AG10803 (cell line): ENCODE data around the gene MYL3.

Source experiments
- DNase-seq: peaks from one replicate; pipeline ENCODE4 v3.0.0; 2010; ENCODE audit warnings: low read depth
- H3K4me3 ChIP-seq: 2 replicates; pipeline ENCODE4 v1.5.1; 2011; ENCODE audit warnings: mild to moderate bottlenecking, low read length, control low read depth
- TF ChIP-seq, protein P1 (sequence below): conservative IDR thresholded peaks from 2 replicates; pipeline ENCODE4 v1.5.1; 2011; ENCODE audit warnings: mild to moderate bottlenecking, low read length, control low read depth, inconsistent platforms

Gene MYL3

GRCh38 chr3:46847744-46848143, 15.5 kb downstream of the MYL3 start:
- TF ChIP-seq, protein P1, sequence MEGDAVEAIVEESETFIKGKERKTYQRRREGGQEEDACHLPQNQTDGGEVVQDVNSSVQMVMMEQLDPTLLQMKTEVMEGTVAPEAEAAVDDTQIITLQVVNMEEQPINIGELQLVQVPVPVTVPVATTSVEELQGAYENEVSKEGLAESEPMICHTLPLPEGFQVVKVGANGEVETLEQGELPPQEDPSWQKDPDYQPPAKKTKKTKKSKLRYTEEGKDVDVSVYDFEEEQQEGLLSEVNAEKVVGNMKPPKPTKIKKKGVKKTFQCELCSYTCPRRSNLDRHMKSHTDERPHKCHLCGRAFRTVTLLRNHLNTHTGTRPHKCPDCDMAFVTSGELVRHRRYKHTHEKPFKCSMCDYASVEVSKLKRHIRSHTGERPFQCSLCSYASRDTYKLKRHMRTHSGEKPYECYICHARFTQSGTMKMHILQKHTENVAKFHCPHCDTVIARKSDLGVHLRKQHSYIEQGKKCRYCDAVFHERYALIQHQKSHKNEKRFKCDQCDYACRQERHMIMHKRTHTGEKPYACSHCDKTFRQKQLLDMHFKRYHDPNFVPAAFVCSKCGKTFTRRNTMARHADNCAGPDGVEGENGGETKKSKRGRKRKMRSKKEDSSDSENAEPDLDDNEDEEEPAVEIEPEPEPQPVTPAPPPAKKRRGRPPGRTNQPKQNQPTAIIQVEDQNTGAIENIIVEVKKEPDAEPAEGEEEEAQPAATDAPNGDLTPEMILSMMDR, result no peak

DNA sequence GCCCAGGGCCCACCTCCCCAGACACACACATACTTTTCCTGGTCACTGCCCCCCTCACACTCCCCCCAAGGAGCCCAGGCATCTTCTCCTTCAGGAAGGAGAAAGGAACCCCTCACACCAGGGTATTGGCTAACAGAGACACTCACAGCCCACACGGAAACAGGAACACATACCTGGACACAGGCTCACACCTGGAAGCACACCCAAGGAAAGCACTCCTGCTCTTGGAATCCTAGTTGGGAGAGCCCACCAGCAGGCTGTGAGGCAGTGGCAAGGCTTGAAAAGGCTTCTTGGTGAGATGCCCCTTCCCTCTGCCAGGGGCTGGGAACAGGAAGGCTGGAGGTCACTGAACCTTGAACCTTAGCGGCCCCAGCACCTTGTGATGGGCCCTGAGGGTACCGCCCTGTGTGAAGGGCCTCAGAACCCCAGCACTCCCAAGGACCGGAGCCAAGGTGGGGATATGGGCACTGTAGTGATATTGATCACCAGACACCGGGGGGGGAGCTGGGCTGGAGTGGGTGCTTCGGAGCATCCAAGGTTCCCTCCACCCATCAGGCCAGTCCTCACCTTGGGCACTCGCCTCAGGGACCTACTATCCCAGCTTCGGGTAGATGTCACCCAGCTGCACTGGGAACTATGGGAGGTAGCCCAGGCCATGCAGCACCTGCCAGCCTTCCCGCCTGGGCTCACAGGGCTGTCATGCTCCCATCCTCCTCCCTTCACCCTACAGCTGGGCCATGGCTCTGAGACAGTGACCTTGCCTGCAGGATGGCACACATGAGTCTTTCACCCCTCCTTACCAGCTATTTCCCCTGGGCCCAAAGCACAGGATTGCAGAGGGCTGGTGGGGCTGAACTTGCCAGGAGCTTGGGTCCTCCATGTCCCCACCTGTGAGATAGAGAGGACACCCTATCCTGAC, 16.4 kb downstream of the MYL3 start:
- peak overlapping the region; percentile 58 for H3K4me3 ChIP-seq
- no peak for DNase-seq
- TF ChIP-seq, protein P1, result no peak

More at GRCh38 chr3:46847744-46848143, 15.5 kb downstream of the MYL3 start:
- no peak for DNase-seq
- no peak overlapping the region for H3K4me3 ChIP-seq

DNA sequence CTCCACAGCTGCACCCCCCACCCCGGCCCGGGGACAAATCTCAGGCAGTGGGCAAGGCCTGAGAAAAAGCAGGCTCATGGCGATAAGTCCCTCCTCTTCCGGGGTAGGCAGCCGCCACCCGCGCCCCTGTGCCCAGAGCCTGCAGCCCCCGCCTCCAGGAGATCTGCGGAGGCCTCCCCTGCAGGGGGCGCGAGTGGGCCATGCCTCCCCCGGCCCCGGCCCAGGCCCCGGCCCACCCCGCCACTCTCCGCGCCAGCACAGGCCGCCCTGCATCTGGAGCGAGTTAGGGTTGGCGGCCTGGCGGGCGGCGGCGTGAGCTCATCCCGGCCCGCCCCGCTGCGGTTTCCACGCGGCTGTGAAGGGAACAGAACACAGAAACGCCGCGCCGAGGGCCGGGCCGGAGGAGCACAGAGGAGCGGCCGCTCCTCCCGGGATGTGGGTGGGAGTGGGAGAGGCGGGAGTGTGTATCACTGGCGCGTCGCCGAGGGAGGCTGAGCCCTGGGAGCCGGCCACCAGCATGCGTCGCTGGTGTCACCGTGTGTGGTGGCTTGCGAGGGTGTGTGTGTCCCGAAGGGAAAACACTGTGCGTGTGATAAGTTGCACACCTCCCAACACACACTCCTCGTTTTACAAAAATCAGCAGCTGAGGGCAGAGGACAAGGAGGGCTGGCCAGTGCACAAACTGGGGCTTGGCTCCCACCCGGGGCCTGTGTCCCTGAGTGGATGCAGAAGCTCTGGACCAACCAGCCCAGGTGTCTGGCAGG, 17.2 kb downstream of the MYL3 start:
- peak; percentile 82 for DNase-seq
- peak overlapping the region; percentile 58 for H3K4me3 ChIP-seq
- TF ChIP-seq, protein P1, result peak; percentile 24

DNA sequence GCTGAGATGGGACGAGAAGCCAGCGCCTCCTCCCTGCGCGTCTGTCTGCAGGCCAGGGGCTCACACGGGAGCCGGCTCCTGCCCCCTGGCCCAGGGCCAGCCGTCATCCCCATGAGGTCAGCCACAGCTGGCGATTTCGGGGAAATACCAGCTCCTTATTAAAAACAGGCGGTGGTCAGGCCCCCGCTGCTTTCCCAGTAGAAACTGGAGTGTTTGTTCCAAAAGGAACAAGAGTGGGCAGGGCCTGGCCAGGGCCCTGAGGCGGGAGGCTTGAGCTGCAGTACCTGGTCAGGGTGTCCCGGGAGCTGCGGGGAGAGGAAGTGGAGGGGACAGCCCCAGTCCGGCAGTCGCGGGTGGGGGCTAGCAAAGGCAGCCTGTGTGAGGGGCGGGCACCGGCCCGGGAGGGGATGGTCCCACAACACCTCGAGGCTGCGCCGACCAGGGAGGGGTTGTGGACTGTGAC, 17.8 kb downstream of the MYL3 start:
- H3K4me3 ChIP-seq, result peak overlapping the region; percentile 53
- TF ChIP-seq, protein P1, result no peak
- DNase-seq, result peak; percentile 92

- H3K4me3 ChIP-seq, result no peak overlapping the region
- DNase-seq, result no peak
Observed at GRCh38 chr3:46844881-46845312, 18.3 kb downstream of the MYL3 start.

GRCh38 chr3:46844397-46844796, 18.8 kb downstream of the MYL3 start:
- DNase-seq, result no peak
- TF ChIP-seq, protein P1, result no peak
- H3K4me3 ChIP-seq, result no peak overlapping the region

More at GRCh38 chr3:46844881-46845312, 18.3 kb downstream of the MYL3 start:
- TF ChIP-seq, protein P1, result no peak
